Loucy (cell line): ENCODE data around the gene SKAP2.

ENCODE experiments used
- CTCF ChIP-seq: fragments of 200-600 bp; sonication (generic); conservative IDR thresholded peaks from 2 replicates; pipeline ENCODE4 v1.5.1; 2014; ENCODE audit warnings: mild to moderate bottlenecking, antibody characterized with exemption, low read length
- EZH2phosphoT487 ChIP-seq: fragments of 200-600 bp; IDR thresholded peaks from 2 replicates; pipeline ENCODE4 v1.6.1; 2018; ENCODE audit warnings: antibody characterized with exemption, mild to moderate bottlenecking, moderate library complexity, borderline replicate concordance

GRCh38 chr7:26858735-26859134 is 5.7 kb downstream of the SKAP2 start:
- TF ChIP-seq CTCF (no peak), EZH2phosphoT487 (no peak)
